D721Med (cell line): ENCODE data around the gene TMEM151A.

Source experiments
- DNase-seq: peaks from one replicate; pipeline ENCODE4 v3.0.0; 2011; ENCODE audit warnings: low spot score; ENCODE audit not compliant: insufficient read length
- FAIRE-seq: peaks from 2 replicates; lab custom pipeline; 2011; peaks lifted over from hg19 to GRCh38; lab: Jason Lieb, UNC
- CTCF ChIP-seq: IDR thresholded peaks from 2 replicates; pipeline ENCODE4 v1.5.1; 2012; ENCODE audit warnings: mild to moderate bottlenecking, control low read depth; ENCODE audit not compliant: insufficient read depth; ENCODE audit errors: missing control alignments

Gene TMEM151A

GRCh38 chr11:66290330-66290621 is 1.4 kb upstream of the TMEM151A start:
- TF ChIP-seq CTCF: no peak
- no peak for FAIRE-seq
- no peak for DNase-seq

DNA sequence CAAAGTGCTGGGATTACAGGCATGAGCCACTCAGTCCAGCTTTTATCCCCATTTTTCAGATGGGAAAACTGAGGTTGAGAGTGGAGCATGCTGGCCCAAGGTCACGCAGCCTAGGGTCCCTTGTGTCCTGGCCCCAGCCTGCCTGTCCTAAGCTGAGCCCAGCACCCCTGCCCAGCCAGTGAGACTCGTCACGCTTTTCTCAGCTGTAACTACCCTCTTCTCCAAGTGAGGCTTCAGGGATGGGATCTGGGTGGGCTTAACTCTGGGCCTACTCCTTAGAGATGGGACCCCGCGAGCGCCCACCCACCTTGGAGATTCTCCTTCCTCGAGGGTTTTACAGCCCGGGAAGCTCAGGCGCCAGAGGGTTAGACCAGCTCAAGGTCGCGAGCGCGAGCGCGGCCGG is 390 bp upstream of the TMEM151A start:
- no peak for TF ChIP-seq CTCF
- no peak for FAIRE-seq
- DNase-seq: no peak

DNA sequence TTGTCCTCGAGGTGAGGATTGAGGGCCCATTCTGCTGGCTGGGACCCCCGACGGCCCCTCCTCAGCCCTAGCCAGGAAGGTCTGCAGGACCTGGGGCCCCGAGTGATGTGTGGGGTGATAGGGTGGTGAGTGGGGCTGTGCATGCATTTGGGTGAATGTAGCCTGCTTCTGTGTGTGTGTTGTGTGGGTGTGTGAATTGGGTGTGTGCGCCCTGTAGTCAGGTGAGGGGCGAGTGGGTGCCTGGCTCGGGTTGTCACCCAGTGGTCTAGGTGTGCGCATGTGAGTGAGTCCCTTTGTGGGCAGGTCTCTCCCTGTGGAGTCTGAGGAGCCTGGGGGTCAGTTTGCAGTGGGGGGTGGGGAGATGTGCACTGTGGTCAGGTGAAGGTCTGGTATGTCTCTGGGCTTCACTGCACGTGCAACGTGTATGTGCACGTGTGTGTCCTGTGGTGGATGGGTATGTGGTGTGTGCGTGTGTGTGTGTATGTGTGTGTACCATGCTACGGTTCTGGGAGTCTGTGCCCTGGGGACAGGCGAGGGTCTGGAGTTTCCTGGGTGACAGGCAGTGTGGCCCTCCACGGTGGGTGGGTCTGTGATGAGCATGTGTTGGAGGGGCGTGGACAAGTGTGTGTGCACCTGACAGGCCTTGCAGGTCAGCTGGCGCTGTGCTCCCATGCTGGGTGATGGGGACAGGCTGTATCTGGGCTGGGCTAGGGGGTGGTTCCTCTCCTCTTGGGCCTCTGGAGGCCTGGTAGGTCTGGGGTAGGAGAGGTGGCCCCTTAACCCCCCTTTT is 1.0 kb downstream of the TMEM151A start:
- FAIRE-seq (no peak), DNase-seq (no peak)
- no peak for TF ChIP-seq CTCF

- FAIRE-seq: no peak
- DNase-seq: no peak
- no peak for TF ChIP-seq CTCF
Observed at GRCh38 chr11:66293352-66293751, 1.7 kb downstream of the TMEM151A start.

- DNase-seq: no peak
Observed at GRCh38 chr11:66293777-66294625, 2.3 kb downstream of the TMEM151A start.

GRCh38 chr11:66294626-66295620 is 3.2 kb downstream of the TMEM151A start:
- no peak for TF ChIP-seq CTCF
- FAIRE-seq: no peak

More at GRCh38 chr11:66293777-66294625, 2.3 kb downstream of the TMEM151A start:
- no peak for FAIRE-seq
- TF ChIP-seq CTCF: no peak

More at GRCh38 chr11:66294626-66295620, 3.2 kb downstream of the TMEM151A start:
- no peak for DNase-seq
